SK-N-SH treated with all-trans-retinoic acid at 6 μM for 48 hours (cell line): ENCODE data around the gene MOAP1.

Source experiments
- ATAC-seq: fragments of 200-7000 bp; cut with Tn5 transposase; 3 replicates; pipeline ENCODE4 v1.9.1; 2020; ENCODE audit warnings: mild to moderate bottlenecking, moderate library complexity
- ARNTL ChIP-seq: fragments of 450-650 bp; formaldehyde crosslinking; IDR thresholded peaks from 2 replicates; pipeline ENCODE4 v1.5.0; 2020; ENCODE audit warnings: low read depth, mild to moderate bottlenecking, moderate library complexity, borderline replicate concordance
- BACH2 ChIP-seq: fragments of 250-450 bp; sonication (Bioruptor Pico); IDR thresholded peaks from 2 replicates; pipeline ENCODE4 v1.9.0; 2021; ENCODE audit warnings: mild to moderate bottlenecking, borderline replicate concordance
- CSDC2 ChIP-seq: fragments of 250-450 bp; sonication (Bioruptor Pico); IDR thresholded peaks from 2 replicates; pipeline ENCODE4 v1.5.0; 2020; ENCODE audit warnings: mild to moderate bottlenecking, moderate library complexity
- CSRNP3 ChIP-seq: fragments of 250-450 bp; sonication (Bioruptor Pico); IDR thresholded peaks from 2 replicates; pipeline ENCODE4 v1.5.1; 2021; ENCODE audit warnings: mild to moderate bottlenecking, moderate library complexity
- ESRRG ChIP-seq: fragments of 250-450 bp; sonication (Bioruptor Pico); IDR thresholded peaks from 2 replicates; pipeline ENCODE4 v1.6.1; 2021; ENCODE audit warnings: mild to moderate bottlenecking
- GLIS3 ChIP-seq: fragments of 250-450 bp; sonication (Bioruptor Pico); IDR thresholded peaks from 2 replicates; pipeline ENCODE4 v1.5.0; 2020; ENCODE audit warnings: mild to moderate bottlenecking, moderate library complexity
- ISL1 ChIP-seq: fragments of 250-450 bp; sonication (Bioruptor Pico); IDR thresholded peaks from 2 replicates; pipeline ENCODE4 v2.1.2; 2022; ENCODE audit warnings: mild to moderate bottlenecking, moderate library complexity
- OSR1 ChIP-seq: fragments of 250-450 bp; sonication (Bioruptor Pico); IDR thresholded peaks from 2 replicates; pipeline ENCODE4 v1.8.0; 2022; ENCODE audit warnings: moderate library complexity, mild to moderate bottlenecking, inconsistent platforms
- POU6F1 ChIP-seq: fragments of 250-450 bp; sonication (Bioruptor Pico); IDR thresholded peaks from 2 replicates; pipeline ENCODE4 v1.8.0; 2021; ENCODE audit warnings: low read depth, mild to moderate bottlenecking, moderate library complexity, borderline replicate concordance
- PPARA ChIP-seq: fragments of 250-450 bp; sonication (Bioruptor Pico); IDR thresholded peaks from 2 replicates; pipeline ENCODE4 v1.5.0; 2020; ENCODE audit warnings: mild to moderate bottlenecking, borderline replicate concordance
- SNAI2 ChIP-seq: fragments of 250-450 bp; sonication (Bioruptor Pico); IDR thresholded peaks from 2 replicates; pipeline ENCODE4 v1.5.0; 2020; ENCODE audit warnings: mild to moderate bottlenecking, moderate library complexity
- ZFP3 ChIP-seq: fragments of 250-450 bp; sonication (Bioruptor Pico); IDR thresholded peaks from 2 replicates; pipeline ENCODE4 v1.5.0; 2020; ENCODE audit warnings: mild to moderate bottlenecking, moderate library complexity
- ZFP30 ChIP-seq: fragments of 450-650 bp; formaldehyde crosslinking; IDR thresholded peaks from 2 replicates; pipeline ENCODE4 v1.5.0; 2022; ENCODE audit warnings: mild to moderate bottlenecking, moderate library complexity
- ZNF565 ChIP-seq: fragments of 450-650 bp; formaldehyde crosslinking; conservative IDR thresholded peaks from 2 replicates; pipeline ENCODE4 v1.5.0; 2020; ENCODE audit warnings: low read depth, mild to moderate bottlenecking, moderate library complexity
- ZNF8 ChIP-seq: fragments of 450-650 bp; formaldehyde crosslinking; IDR thresholded peaks from 2 replicates; pipeline ENCODE4 v1.5.0; 2020; ENCODE audit warnings: mild to moderate bottlenecking, moderate library complexity
- TF ChIP-seq, protein P1 (sequence below): fragments of 250-450 bp; sonication (Bioruptor Pico); IDR thresholded peaks from 2 replicates; pipeline ENCODE4 v1.5.1; 2020; ENCODE audit warnings: low read depth, mild to moderate bottlenecking, moderate library complexity
- TF ChIP-seq, protein P2 (sequence below): fragments of 250-450 bp; sonication (Bioruptor Pico); IDR thresholded peaks from 2 replicates; pipeline ENCODE4 v1.5.0; 2020; ENCODE audit warnings: mild to moderate bottlenecking, moderate library complexity
- TF ChIP-seq, protein P3 (sequence below): fragments of 250-450 bp; sonication (Bioruptor Pico); IDR thresholded peaks from 2 replicates; pipeline ENCODE4 v1.8.0; 2020; ENCODE audit warnings: mild to moderate bottlenecking, moderate library complexity, borderline replicate concordance

The MOAP1 gene

DNA sequence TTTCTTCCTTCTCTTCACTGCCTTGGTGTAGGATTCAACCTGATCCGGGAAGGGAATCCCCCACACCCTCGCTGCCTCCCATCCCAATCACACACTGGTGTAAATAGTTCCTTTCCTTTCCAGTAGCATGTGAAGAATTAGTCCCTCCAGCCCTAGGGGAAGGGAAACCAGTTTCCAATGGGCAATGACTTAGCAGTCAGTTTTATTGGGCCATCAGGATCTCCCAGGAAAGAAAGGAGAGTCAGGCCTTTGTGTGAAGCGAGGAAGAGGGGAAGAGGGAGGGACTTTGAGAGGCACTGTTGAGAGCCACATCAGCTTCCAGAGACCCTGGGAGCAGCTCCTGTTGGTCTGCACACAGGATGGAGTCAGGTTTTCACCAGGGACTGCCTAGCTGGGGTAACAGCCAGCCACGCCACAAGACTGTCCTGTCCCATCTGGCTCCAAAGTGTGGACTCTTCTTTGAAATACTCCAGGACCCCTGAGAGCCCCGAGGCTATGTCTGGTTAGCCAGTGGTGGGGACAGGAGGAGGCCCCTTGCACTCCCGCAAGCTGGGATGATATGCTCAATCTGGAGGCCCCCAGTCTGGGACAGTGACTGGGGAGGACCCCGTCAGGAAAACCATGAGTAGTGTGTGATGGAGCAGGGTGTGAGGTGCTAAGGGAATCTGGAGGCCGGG is 27.9 kb downstream of the MOAP1 start:
- ATAC-seq = no peak
- TF ChIP-seq ISL1 (CRISPR knock-in tag) = no peak
- TF ChIP-seq, all 23 proteins: peak for 0

DNA sequence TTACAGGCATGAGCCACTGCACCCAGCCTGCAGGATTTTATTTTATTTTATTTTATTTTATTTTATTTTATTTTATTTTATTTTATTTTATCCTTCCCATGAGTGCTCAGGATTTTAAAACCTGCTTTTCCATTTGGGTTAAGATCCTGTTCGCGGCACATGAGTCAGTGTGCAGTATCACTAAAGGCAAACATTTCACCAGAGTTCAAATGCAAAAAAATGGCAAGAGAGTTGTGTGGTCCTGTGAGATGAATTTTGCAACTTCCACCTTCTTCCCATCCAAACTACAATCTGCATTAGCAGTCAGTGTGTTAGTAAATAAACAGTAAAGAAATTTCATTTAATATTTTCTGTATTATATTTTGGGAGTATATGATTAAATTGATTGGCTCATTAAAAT is 29.0 kb downstream of the MOAP1 start:
- TF ChIP-seq ZFP3 (CRISPR knock-in tag) = no peak
- TF ChIP-seq ARNTL (CRISPR knock-in tag) = no peak
- no peak for TF ChIP-seq SNAI2 (CRISPR knock-in tag)
- TF ChIP-seq ZNF565 (CRISPR knock-in tag) = no peak
- TF ChIP-seq GLIS3 (CRISPR knock-in tag) = no peak
- TF ChIP-seq POU6F1 = no peak
- ATAC-seq = no peak

GRCh38 chr14:93153121-93153520 is 31.6 kb downstream of the MOAP1 start:
- ATAC-seq = no peak

GRCh38 chr14:93150227-93151208 is 34.2 kb downstream of the MOAP1 start:
- TF ChIP-seq BACH2 = no peak
- TF ChIP-seq ZFP30 (CRISPR knock-in tag) = no peak
- no peak for TF ChIP-seq ZNF8 (CRISPR knock-in tag)
- TF ChIP-seq OSR1 = no peak
- TF ChIP-seq CSDC2 (CRISPR knock-in tag) = no peak
- no peak for TF ChIP-seq ZNF565 (CRISPR knock-in tag)
- TF ChIP-seq, protein P1, sequence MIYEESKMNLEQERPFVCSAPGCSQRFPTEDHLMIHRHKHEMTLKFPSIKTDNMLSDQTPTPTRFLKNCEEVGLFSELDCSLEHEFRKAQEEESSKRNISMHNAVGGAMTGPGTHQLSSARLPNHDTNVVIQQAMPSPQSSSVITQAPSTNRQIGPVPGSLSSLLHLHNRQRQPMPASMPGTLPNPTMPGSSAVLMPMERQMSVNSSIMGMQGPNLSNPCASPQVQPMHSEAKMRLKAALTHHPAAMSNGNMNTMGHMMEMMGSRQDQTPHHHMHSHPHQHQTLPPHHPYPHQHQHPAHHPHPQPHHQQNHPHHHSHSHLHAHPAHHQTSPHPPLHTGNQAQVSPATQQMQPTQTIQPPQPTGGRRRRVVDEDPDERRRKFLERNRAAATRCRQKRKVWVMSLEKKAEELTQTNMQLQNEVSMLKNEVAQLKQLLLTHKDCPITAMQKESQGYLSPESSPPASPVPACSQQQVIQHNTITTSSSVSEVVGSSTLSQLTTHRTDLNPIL (CRISPR knock-in tag) = no peak
- no peak for TF ChIP-seq ISL1 (CRISPR knock-in tag)
- no peak for TF ChIP-seq PPARA (CRISPR knock-in tag)
- TF ChIP-seq CSRNP3 (CRISPR knock-in tag) = no peak
- no peak for TF ChIP-seq ESRRG (CRISPR knock-in tag)
- TF ChIP-seq, protein P2, sequence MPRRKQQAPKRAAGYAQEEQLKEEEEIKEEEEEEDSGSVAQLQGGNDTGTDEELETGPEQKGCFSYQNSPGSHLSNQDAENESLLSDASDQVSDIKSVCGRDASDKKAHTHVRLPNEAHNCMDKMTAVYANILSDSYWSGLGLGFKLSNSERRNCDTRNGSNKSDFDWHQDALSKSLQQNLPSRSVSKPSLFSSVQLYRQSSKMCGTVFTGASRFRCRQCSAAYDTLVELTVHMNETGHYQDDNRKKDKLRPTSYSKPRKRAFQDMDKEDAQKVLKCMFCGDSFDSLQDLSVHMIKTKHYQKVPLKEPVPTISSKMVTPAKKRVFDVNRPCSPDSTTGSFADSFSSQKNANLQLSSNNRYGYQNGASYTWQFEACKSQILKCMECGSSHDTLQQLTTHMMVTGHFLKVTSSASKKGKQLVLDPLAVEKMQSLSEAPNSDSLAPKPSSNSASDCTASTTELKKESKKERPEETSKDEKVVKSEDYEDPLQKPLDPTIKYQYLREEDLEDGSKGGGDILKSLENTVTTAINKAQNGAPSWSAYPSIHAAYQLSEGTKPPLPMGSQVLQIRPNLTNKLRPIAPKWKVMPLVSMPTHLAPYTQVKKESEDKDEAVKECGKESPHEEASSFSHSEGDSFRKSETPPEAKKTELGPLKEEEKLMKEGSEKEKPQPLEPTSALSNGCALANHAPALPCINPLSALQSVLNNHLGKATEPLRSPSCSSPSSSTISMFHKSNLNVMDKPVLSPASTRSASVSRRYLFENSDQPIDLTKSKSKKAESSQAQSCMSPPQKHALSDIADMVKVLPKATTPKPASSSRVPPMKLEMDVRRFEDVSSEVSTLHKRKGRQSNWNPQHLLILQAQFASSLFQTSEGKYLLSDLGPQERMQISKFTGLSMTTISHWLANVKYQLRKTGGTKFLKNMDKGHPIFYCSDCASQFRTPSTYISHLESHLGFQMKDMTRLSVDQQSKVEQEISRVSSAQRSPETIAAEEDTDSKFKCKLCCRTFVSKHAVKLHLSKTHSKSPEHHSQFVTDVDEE = no peak
- TF ChIP-seq ZFP3 (CRISPR knock-in tag) = no peak
- TF ChIP-seq SNAI2 (CRISPR knock-in tag) = no peak
- ATAC-seq = no peak

More at GRCh38 chr14:93153121-93153520, 31.6 kb downstream of the MOAP1 start:
- no peak for TF ChIP-seq ZNF565 (CRISPR knock-in tag)
- TF ChIP-seq, protein P3, sequence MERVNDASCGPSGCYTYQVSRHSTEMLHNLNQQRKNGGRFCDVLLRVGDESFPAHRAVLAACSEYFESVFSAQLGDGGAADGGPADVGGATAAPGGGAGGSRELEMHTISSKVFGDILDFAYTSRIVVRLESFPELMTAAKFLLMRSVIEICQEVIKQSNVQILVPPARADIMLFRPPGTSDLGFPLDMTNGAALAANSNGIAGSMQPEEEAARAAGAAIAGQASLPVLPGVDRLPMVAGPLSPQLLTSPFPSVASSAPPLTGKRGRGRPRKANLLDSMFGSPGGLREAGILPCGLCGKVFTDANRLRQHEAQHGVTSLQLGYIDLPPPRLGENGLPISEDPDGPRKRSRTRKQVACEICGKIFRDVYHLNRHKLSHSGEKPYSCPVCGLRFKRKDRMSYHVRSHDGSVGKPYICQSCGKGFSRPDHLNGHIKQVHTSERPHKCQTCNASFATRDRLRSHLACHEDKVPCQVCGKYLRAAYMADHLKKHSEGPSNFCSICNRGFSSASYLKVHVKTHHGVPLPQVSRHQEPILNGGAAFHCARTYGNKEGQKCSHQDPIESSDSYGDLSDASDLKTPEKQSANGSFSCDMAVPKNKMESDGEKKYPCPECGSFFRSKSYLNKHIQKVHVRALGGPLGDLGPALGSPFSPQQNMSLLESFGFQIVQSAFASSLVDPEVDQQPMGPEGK (CRISPR knock-in tag) = no peak
